ENCODE data around the gene PMEL. TPM values are rescaled to one million over a fixed set of nuclear protein-coding genes. Genes with fewer than 3 reads are reported as not detected.
"Not testable (repeated sequence)": the region's sequence is repeated elsewhere in the genome, so short reads cannot be mapped to it uniquely, and the experiment has no call there.

Gene PMEL
- total RNA-seq, 1 experiment from 2014 or later: 7.6 TPM

GRCh38 chr12:55925371-55925770 lies 40.5 kb downstream of the PMEL start:
- no peak for DNase-seq (ENCODE audit: low spot score)

GRCh38 chr12:55923648-55924047 lies 42.2 kb downstream of the PMEL start:
- DNase-seq (ENCODE audit: low spot score): not testable (repeated sequence)

- no peak for DNase-seq (ENCODE audit: low spot score)
These were observed 43.7 kb downstream of the PMEL start for GRCh38 chr12:55922126-55922525.

DNA sequence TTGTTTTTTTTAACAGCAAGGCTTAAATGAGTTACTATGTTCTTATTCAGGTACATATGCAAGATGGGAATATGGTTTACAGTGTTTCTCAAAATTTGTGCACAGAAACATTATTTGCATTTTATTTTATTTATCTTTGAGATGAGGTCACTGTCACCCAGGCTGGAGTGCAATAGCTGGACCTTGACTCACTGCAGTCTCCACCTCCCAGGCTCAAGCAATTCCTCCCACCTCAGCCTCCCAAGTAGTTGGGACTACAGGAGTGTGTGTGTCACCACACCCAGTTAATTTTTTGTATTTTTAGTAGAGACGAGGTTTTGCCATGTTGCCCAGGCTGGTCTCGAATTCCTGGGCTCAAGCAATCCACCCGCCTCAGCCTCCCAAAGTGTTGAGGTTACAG lies 46.8 kb downstream of the PMEL start:
- DNase-seq (ENCODE audit: low spot score): not testable (repeated sequence)

DNA sequence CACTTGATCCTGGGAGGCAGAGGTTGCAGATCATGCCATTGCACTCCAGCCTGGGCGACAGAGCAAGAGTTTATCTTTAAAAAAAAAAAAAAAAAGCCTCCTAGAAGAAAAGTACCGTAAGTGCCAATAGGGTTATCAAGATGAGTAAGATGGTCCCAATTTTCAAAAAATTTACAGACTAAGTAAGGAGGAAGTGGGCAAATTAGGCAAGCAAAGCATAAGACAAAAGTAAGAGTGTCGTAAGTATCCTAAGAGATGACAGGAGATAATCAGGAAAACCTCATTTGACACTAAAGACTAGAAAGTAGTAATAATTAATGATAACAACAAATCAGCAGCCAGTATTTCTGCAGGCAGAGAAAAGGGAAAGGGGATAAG lies 50.4 kb downstream of the PMEL start:
- DNase-seq (ENCODE audit: low spot score): no peak

- DNase-seq (ENCODE audit: low spot score): no peak
These were observed 52.9 kb downstream of the PMEL start for GRCh38 chr12:55912908-55913307.

GRCh38 chr12:55909513-55909884 lies 56.3 kb downstream of the PMEL start:
- no peak for DNase-seq (ENCODE audit: low spot score)

- DNase-seq (ENCODE audit: low spot score): no peak
These were observed 56.9 kb downstream of the PMEL start for GRCh38 chr12:55908726-55909512.

DNA sequence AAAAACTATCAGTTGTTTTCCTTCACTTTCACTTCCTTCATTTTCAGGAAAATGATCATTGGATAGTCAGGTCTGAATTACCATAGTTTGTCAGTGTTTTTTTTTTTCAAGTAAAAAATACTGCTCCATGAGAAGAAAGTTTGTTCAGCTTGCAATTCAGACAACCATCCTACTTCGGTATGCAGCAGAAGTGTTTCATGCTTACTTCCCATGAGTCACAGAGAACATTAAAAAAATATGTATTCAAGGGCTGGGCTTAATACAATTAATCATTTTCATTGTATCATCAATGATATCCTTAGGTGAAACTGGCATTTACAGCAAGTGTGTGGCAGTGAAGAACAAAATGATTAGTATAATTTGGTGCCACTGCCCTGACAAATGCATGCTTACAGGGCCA lies 59.8 kb downstream of the PMEL start:
- no peak for DNase-seq (ENCODE audit: low spot score)

Other genes starting within 250 kb of the PMEL start
- 165 and 169 TPM in 2 replicates for gene BLOC1S1, start 250.0 kb downstream of the PMEL start, total RNA-seq (2014; rRNA removed; shearing (Covaris generic))
- gene RDH5, start 245.6 kb downstream of the PMEL start, total RNA-seq (2014; rRNA removed; shearing (Covaris generic)): 5.3 and 5.7 TPM in 2 replicates
- gene CD63, start 237.0 kb downstream of the PMEL start, total RNA-seq (2014; rRNA removed; shearing (Covaris generic)): 867 and 895 TPM in 2 replicates
- 2.0 and 3.8 TPM in 2 replicates for gene GDF11, start 222.9 kb downstream of the PMEL start, total RNA-seq (2014; rRNA removed; shearing (Covaris generic))
- 39.3 and 47.7 TPM in 2 replicates for gene SARNP, start 148.3 kb downstream of the PMEL start, total RNA-seq (2014; rRNA removed; shearing (Covaris generic))
- gene ORMDL2, start 148.0 kb downstream of the PMEL start, total RNA-seq (2014; rRNA removed; shearing (Covaris generic)): 35.1 and 46.6 TPM in 2 replicates
- gene DNAJC14, start 136.5 kb downstream of the PMEL start, total RNA-seq (2014; rRNA removed; shearing (Covaris generic)): 30.3 and 35.7 TPM in 2 replicates
- gene MMP19, start 123.1 kb downstream of the PMEL start, total RNA-seq (2014; rRNA removed; shearing (Covaris generic)): not detected in 2 replicates
- 50.5 and 52.1 TPM in 2 replicates for gene PYM1, start 38.1 kb downstream of the PMEL start, total RNA-seq (2014; rRNA removed; shearing (Covaris generic))
- gene DGKA, start 34.9 kb downstream of the PMEL start, total RNA-seq (2014; rRNA removed; shearing (Covaris generic)): 5.5 and 5.9 TPM in 2 replicates
- 46.8 and 49.4 TPM in 2 replicates for gene CDK2, start 788 bp upstream of the PMEL start, total RNA-seq (2014; rRNA removed; shearing (Covaris generic))
- gene RAB5B, start 8.0 kb upstream of the PMEL start, total RNA-seq (2014; rRNA removed; shearing (Covaris generic)): 32.1 and 35.0 TPM in 2 replicates
- gene SUOX, start 31.2 kb upstream of the PMEL start, total RNA-seq (2014; rRNA removed; shearing (Covaris generic)): 18.1 and 21.8 TPM in 2 replicates
- gene IKZF4, start 55.0 kb upstream of the PMEL start, total RNA-seq (2014; rRNA removed; shearing (Covaris generic)): 1.1 and 1.9 TPM in 2 replicates
- gene RPS26, start 75.9 kb upstream of the PMEL start, total RNA-seq (2014; rRNA removed; shearing (Covaris generic)): 171 and 219 TPM in 2 replicates
- gene ERBB3, start 114.1 kb upstream of the PMEL start, total RNA-seq (2014; rRNA removed; shearing (Covaris generic)): 136 and 141 TPM in 2 replicates
- gene PA2G4, start 138.5 kb upstream of the PMEL start, total RNA-seq (2014; rRNA removed; shearing (Covaris generic)): 247 and 323 TPM in 2 replicates
- gene RPL41, start 150.6 kb upstream of the PMEL start, total RNA-seq (2014; rRNA removed; shearing (Covaris generic)): 3,623 and 3,873 TPM in 2 replicates
- 3.9 and 4.1 TPM in 2 replicates for gene ZC3H10, start 152.2 kb upstream of the PMEL start, total RNA-seq (2014; rRNA removed; shearing (Covaris generic))
- gene ESYT1, start 162.2 kb upstream of the PMEL start, total RNA-seq (2014; rRNA removed; shearing (Covaris generic)): 81.1 and 103 TPM in 2 replicates
- 45.6 TPM in 2 replicates for gene MYL6B, start 186.5 kb upstream of the PMEL start, total RNA-seq (2014; rRNA removed; shearing (Covaris generic))
- 918 and 956 TPM in 2 replicates for gene MYL6, start 192.3 kb upstream of the PMEL start, total RNA-seq (2014; rRNA removed; shearing (Covaris generic))
- 15.5 and 20.2 TPM in 2 replicates for gene SMARCC2, start 223.4 kb upstream of the PMEL start, total RNA-seq (2014; rRNA removed; shearing (Covaris generic))